Stimulated activated CD4-positive, alpha-beta T cell treated with anti-CD3 and anti-CD28 coated beads, TNF-alpha, amount 100 ng/mL, for 24 hours (primary cell): ENCODE measurements around the gene RPUSD1.
"Not testable (repeated sequence)": the region's sequence is repeated elsewhere in the genome, so short reads cannot be mapped to it uniquely, and the experiment has no call there.

Experiments used
- DNase-seq, 3 experiments: peaks; one replicate each; pipeline ENCODE4 v3.0.0-alpha.2; 2020; ENCODE audit warnings: low read depth in 3 of 3

The RPUSD1 gene

DNA sequence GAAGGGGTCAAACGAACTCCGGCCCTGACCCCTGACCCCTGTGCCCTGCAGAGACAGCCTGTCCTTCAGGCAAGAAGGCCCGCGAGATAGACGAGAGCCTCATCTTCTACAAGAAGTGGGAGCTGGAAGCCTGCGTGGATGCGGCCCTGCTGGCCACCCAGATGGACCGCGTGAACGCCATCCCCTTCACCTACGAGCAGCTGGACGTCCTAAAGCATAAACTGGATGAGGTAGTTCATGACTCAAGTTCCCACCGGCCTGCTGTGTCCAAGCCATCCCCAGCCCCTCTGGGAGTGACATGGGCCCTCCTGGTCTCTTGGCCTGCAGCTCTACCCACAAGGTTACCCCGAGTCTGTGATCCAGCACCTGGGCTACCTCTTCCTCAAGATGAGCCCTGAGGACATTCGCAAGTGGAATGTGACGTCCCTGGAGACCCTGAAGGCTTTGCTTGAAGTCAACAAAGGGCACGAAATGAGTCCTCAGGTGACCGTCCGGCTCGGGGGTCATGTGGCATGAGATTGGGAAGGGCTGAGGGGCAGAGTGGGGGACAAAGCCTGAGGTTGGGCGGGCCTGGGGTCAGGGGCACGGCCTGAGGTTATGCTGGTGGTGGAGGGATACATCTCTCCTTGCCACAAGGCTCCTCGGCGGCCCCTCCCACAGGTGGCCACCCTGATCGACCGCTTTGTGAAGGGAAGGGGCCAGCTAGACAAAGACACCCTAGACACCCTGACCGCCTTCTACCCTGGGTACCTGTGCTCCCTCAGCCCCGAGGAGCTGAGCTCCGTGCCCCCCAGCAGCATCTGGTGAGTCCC is 22.0 kb downstream of the RPUSD1 start:
- no peak for DNase-seq

DNA sequence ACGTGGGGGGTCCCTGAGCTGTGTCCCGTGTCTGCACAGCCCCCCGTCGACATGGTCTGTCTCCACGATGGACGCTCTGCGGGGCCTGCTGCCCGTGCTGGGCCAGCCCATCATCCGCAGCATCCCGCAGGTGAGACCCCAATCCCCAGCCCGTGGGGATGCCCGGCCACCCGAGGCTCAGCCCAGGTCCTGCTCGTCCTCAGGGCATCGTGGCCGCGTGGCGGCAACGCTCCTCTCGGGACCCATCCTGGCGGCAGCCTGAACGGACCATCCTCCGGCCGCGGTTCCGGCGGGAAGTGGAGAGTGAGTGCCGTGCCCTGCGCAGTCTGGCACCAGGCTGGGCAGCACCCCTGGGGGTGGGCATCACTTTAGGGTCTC is 22.7 kb downstream of the RPUSD1 start:
- no peak for DNase-seq

DNA sequence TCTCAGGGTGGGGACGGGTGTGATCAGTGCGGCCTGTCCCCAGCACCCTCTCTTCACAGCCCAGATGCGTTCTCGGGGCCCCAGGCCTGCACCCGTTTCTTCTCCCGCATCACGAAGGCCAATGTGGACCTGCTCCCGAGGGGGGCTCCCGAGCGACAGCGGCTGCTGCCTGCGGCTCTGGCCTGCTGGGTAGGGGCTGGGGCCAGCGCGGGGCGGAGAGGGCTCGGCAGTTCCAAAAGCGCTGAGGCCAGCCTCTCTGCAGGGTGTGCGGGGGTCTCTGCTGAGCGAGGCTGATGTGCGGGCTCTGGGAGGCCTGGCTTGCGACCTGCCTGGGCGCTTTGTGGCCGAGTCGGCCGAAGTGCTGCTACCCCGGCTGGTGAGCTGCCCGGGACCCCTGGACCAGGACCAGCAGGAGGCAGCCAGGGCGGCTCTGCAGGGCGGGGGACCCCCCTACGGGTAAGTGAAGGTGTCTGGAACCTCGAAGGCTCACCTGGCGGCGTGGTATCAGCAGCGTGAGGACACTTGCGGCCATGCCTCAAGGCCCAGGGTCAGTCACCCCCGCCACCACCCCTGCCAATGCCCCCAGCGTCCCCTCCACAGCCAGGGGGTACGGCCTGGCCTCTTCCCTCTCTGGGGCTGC is 23.2 kb downstream of the RPUSD1 start:
- DNase-seq, result no peak

DNA sequence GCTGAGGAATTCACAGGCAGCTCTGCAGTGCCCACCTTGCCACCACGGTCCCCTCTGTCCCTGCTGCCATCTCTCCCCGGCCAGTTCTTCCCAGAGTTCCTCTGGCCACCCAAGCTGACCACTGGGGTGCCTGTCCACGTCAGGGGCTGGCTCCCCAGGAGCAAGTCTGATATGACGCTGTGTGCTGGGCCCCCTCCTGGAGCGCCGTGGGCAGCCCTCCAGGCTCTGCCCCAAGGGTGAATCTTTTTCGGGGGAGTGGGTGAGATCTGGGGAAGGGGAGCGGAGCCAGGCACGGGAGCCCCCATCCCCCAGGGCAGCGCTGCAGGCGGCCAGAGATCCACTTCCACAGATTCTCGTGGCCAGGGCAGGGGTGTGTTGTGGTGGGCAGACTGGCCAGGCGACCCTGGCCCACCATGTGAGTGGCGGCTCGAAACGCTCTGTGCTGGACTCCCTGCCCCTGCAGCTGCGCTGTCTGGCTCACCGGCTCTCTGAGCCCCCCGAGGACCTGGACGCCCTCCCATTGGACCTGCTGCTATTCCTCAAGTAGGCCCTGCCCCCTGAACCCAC is 23.9 kb downstream of the RPUSD1 start:
- DNase-seq, result no peak

DNA sequence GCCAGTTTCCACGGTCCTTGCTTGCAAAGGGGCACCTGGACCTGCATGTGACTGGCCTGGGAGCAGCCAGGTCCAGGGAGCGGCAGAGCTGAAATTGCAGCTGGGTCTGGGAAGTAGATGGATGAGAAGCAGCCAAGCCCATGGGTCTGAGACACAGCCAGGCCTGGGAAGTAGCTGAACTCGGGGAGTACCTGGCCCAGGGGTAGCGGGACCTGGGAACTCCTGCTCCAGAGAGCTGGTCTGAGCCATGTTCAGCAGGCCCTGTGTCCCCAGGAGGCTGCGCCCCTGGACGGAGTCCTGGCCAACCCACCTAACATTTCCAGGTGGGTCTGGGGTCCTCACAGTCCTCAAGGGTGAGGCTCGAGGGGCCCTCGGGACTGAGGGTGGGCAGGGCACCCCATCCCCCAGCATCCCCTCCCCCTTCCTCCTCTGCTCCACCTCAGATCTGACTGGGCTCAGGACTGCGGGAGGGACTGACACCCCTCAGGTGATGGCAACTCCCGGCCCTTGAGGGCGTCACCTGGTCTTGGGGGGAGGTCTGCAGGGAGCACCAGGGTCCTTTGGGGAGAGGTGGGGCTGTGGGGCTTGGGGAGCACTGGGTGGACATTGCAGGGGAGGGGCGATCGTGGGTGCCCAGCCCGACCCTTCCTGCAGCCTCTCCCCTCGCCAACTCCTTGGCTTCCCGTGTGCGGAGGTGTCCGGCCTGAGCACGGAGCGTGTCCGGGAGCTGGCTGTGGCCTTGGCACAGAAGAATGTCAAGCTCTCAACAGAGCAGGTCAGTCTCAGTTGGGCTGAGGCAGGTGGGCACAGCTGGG is 24.6 kb downstream of the RPUSD1 start:
- DNase-seq, result no peak

DNA sequence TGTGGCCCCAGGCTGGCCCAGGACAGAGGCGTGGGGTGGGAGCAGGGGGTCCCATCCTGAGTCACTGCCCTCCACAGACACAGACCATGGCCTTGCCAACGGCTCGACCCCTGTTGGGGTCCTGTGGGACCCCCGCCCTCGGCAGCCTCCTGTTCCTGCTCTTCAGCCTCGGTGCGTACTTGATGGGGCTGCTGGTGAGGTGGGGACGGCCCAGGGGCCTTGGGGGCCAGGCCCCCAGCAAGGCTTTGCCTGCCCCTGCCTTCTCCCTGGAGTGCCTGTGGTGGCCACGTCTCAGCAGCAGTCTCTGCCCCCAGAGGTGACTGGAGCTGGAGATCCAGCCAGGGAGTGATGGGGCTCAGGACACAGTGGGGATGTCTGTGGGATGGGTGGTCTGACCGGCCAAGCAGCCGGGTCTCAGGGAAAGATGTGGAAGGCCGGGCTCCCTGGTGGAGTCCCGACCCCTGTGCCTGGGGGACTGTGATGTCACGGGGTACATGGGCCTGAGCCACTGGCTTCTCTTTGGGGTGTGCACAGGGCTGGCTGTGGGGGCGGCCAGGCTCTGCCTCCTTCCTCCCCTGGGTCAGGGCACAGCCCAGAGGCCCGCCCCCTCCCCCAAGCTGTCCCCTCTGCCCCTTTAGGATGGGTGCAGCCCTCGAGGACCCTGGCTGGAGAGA is 25.4 kb downstream of the RPUSD1 start:
- DNase-seq, result no peak

DNA sequence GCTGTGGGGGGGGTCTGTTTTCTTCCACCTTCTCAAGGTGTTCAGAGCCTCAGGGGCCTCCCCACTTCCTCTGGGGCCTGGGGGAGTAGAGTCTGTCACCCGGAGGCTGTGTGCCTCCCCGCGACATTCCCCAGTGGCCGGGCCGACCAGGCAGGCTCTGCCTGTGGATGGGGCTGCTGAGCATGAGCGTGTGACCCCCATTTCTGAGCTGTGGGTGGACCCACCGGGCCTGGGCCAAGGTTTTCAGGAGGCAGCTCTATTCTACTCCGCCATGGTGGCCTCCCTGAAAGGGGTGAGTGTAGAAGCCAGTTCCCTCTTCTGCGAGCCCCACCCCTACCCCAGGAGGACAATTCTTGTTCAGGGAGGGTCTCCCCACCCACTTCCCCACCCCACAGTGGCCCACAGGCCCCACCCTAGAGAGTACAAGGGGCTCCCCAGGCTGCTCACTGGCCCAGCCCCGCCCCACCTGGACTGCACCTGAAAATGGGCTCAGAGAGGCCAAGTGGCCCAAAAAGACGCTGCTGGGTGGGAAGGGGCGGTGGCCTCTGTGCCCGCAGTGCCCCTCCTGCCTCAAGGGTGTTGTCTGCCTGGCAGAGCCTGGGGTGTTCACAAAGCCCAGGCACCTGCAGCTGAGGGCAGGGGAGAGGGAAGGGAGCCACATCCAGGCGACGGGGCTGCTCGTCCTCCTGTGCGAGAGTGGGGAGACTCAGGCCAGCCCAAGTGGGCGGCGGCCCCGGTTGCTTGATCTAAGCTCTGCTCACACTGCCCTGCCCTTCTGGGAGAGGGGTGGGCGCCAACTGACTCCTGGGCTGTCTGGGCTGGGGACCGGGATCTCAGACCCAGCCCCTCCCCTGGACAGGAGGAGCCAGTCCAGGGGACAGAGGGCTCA is 26.3 kb downstream of the RPUSD1 start:
- DNase-seq, result no peak

DNA sequence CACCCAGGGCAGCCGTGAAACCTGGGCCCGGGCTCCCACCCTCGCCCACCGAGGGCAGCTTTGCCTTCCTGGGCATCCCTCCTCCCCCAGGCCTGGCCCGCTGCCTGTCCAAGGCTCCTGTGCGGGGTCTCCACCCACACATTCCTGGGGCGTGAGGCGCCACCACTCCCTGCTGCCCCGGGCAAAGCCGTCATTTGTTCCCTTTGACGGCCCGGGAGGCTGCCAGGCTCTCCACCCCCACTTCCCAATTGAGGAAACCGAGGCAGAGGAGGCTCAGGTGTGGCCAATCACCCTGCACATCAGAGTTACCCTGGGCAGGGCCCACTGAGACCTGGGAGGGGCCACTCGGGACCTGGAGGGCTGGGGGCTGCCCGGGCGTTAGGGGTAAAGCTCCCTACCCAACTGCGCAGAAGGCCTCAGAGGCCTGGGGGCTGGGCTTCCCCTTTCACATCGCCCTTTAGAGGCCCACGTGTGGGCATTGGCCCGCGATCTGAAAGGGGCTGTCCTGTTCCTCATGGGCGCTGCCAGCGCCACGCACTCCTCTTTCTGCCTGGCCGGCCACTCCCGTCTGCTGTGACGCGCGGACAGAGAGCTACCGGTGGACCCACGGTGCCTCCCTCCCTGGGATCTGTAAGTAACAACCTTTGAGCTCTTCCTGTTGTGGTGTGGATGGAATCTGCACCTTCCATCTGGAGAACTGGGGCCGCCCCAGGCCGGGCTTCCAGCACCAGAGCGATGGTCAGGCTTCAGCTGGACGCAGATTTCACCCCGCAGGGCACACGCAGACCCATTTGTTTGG is 27.4 kb downstream of the RPUSD1 start, which contains the start of gene MSLN:
MSLN (plus strand) TSS at position 190 of the 799 bp plus-strand sequence. CDS start 1,947 bp downstream, outside the sequence.
- DNase-seq, result no peak

DNA sequence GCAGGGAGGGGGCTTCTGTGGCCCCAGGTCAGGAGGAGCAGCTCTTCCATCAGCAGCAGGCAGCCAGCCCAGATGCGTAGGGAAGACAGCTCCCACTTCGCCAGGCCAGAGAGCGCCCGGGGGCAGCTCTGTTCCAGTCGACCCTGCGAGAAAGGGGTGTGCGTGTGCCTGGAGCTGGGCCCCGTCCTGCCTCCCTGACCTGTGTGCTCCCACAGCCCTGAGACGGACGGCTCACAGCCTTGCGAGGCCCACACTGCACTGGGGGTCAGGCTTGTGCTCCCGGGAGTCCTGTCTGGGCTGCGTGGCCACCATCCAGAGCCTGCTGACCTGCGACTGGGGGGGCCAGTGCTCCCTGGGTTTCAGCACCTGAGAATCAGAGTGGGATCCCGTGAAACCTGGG is 28.1 kb downstream of the RPUSD1 start:
- no peak for DNase-seq

DNA sequence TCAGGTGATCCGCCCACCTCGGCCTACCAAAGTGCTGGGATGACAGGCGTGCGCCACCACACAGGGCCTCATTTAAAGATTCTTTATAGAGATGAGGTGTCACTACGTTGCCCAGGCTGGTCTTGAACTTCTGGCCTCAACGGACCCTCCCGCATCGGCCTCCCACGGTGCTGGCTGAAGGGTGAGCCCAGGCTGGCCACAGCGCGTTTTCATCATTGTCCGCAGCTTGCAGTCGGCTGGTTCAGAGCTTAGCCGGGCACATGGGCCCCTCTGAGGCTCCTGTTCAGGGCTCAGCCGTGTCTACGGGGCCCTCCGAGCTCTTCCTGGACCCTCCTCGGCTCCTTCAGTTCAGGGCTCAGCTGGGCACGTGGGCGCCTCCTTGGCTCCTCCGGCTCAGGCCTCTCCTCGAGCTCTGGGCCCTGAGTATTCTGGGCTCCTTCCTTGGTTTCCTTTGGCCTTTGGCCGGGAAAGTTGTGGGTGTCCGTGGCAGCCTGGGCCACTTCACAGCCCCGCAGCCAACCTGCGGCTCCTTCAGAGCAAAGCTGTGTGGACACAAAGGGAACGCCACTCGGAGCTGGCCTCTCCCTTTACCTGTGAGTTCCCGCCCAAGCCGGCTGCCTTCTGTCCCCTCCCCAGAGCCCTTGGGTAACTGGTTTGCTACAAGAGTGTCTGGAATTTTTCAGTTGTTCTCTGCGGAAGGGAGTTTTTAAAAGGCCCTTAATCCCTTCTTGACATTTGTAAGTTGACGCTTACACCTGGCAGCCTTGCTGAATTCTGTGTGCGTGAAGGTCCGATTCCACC is 28.9 kb downstream of the RPUSD1 start:
- DNase-seq, result no peak

DNA sequence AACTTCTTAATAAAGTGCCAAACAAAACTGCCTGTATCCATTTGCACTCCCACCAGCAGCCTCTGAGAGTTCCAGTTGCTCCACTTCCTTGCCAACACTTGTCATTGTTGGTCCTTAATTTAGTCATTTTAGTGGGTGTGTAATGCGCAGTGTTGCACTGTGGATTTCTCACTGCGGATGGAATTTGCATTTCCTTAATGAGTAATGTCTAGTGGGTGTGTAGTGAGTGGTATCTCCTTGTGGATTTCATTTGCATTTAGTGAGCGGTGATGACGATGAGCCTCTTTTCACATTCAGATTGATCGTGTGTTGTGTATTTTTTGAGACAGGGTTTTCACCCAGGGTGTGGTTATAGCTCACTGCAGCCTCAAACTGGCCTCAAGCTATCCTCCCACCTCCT is 31.8 kb downstream of the RPUSD1 start:
- DNase-seq, result no peak

DNA sequence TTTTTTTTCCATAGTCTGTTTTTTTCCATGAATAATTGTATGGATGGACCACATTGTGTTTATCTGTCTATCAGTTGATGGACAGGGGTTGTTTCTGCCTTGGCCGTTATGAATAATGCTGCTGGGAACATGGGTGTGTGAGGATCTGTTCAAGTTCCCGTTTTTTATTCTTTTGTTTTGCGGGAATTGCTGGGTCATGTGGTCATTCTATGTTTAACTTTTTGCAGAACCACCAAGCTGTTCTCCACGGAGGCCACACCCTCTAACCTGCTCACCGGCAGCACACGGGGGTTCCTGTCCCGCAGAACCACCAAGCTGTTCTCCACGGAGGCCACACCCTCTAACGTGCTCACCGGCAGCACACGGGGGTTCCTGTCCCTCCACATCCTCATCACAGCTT is 33.5 kb downstream of the RPUSD1 start:
- DNase-seq, result no peak

DNA sequence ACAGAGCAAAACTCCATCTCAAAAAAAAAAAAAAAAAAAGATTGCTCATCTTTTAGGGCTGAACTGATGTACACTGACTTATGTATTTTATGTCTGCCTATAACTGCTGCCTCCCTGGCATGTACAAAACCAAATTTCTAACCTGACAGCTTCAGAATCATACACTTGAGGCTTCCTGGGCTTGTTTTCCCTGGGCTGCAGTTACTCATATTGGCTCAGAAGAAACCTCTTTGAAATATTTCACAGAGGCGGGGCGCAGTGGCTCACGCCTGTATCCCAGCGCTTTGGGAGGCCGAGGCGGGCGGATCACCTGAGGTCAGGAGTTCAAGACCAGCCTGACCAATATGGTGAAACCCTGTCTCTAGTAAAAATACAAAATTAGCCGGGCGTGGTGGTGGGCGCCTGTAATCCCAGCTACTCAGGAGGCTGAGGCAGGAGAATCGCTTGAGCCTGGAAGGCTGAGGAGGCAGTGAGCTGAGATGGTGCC is 34.0 kb downstream of the RPUSD1 start:
- DNase-seq, result not testable (repeated sequence)

DNA sequence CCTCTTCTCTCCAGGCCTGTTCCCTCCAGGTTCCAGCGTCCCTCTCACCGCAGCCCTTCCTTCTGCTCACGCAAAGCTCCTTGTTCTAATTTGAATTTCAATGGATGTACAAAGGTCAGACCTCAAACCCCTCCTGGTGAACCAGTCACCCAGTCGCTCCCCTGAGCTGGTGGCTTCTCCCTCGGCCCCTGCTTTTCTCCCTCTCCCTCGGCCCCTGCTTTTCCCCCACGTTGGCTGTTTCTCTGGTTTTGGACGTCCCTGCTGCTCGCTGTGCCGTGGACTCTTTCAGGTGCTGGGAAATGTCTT is 36.2 kb downstream of the RPUSD1 start:
- DNase-seq, result no peak

DNA sequence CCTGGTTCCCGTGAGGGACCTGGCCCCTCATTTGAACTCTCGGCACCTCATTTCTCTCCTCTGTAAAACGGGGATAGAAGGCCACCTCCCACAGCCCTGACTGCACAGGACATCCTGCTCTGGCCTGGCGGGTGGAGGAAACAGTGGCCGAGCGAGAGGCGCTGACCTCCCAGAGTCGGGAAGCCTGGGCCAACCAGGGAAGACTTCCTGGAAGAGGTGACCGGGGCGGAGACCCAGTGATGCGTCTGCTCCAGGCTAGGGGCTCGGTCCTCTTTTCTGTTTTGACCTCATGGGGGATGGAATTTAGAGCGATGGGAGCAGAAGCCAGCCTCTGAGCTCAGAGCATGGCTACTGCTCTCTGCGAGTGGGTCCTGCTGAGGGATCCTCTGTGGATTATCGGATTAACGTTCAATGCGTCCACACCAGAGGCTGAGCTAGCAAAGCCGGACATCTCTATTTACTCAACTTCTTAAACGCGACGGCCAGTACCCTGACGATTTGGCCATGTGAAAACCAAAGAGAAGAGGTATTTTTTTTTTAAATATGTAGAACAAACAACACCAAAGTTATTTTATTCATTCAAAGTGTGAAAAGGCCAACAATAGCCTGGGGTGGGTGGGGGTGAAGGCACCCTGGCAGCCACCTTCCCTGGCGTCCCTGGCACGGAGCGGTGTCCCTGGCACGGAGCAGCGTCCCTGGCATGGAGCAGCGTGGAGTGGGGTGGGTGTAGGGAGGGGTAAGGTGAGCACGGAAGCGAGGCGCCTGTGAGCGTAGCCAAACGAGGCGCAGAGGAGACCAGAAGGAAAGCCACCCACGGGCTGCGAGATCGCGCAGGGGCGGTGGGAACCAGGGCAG is 36.8 kb downstream of the RPUSD1 start:
- no peak for DNase-seq

DNA sequence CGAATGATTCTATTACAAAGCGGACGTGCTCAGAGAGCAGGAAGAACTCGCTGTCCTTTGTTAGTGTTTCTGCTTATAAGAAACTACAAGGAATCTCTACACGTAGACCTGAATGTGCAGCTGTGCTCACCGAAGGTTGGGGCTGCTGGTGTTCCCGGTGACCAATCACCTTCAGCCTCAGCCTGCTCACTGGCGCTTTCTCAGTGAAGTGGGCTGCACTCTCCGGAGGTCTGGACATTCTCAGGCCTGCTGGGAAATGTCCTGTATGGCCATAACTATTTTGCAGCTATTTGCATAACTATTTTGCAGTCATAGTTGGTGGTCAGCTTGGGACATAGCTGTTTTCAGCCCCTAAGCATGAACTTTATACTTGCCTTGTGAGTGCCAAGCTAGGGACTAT is 37.7 kb downstream of the RPUSD1 start:
- DNase-seq, result no peak

DNA sequence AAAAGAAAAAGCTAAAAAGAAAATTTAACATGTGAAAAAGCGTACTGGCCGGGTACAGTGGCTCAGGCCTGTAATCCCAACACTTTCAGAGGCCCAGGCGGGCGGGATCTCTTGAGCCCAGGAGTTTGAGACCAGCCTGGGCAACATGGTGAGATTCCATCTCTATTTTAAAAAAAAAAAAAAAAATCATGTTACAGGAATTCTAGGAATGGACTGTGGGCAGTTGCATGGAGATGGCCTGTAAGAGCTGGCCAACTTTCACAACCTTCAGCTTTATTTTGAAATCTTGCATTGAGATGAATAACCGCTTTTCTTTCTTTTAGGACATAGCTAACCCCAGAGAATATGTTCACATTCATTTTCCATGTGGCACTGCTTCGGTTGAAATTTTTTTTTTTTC is 39.2 kb downstream of the RPUSD1 start:
- DNase-seq, result no peak
